ENCODE results near the gene EAPP. TPM values are rescaled to one million over a fixed set of nuclear protein-coding genes. Genes with fewer than 3 reads are reported as not detected.

Gene EAPP
- total and polyA plus RNA-seq, 10 of the 15 experiments (the other 5 are each of a cell fraction or from before 2014, with no cell fraction given): 23.5 to 94.6 (median 44.7) TPM

DNA sequence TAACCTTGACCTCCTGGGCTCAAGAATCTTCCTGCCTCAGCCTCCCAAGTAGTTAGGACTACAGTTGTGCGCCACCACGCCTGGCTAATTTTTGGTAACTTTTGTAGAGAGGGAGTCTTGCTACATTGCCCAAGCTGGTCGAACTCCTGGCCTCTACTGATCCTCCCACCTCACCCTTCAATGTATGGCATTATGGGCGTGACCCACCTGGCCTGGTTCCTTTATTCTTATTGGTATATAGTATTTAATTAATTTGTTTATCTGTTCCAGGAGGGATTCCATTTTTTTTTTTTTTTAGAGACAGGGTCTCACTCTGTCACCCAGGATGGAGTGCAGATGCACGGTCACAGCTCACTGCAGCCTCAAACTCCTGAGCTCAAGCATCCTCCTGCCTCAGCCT lies 40.9 kb upstream of the EAPP start (continued):
- TF ChIP-seq CHD1 (IDR thresholded peaks at IDR 0.05; ENCODE audit: low read depth, low read length) (no peak), HDAC2 (IDR thresholded peaks at IDR 0.05) (no peak), SREBF1 (IDR thresholded peaks at IDR 0.05; ENCODE audit: low read length) (no peak), POLR2A (IDR thresholded peaks at IDR 0.05; ENCODE audit: low read depth, low read length) (no peak), CEBPZ (IDR thresholded peaks at IDR 0.05; ENCODE audit: low read depth, low read length) (no peak), USF2 (IDR thresholded peaks at IDR 0.05; ENCODE audit: borderline replicate concordance, low read depth, low read length) (no peak)
- TF ChIP-seq, protein P1, sequence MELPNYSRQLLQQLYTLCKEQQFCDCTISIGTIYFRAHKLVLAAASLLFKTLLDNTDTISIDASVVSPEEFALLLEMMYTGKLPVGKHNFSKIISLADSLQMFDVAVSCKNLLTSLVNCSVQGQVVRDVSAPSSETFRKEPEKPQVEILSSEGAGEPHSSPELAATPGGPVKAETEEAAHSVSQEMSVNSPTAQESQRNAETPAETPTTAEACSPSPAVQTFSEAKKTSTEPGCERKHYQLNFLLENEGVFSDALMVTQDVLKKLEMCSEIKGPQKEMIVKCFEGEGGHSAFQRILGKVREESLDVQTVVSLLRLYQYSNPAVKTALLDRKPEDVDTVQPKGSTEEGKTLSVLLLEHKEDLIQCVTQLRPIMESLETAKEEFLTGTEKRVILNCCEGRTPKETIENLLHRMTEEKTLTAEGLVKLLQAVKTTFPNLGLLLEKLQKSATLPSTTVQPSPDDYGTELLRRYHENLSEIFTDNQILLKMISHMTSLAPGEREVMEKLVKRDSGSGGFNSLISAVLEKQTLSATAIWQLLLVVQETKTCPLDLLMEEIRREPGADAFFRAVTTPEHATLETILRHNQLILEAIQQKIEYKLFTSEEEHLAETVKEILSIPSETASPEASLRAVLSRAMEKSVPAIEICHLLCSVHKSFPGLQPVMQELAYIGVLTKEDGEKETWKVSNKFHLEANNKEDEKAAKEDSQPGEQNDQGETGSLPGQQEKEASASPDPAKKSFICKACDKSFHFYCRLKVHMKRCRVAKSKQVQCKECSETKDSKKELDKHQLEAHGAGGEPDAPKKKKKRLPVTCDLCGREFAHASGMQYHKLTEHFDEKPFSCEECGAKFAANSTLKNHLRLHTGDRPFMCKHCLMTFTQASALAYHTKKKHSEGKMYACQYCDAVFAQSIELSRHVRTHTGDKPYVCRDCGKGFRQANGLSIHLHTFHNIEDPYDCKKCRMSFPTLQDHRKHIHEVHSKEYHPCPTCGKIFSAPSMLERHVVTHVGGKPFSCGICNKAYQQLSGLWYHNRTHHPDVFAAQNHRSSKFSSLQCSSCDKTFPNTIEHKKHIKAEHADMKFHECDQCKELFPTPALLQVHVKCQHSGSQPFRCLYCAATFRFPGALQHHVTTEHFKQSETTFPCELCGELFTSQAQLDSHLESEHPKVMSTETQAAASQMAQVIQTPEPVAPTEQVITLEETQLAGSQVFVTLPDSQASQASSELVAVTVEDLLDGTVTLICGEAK (IDR thresholded peaks at IDR 0.05; ENCODE audit: borderline replicate concordance): no peak
